DOHH2 (cell line): ENCODE measurements around the gene SLC22A13.

Experiments used
- H3F3A ChIP-seq: fragments of 200-600 bp; sonication (generic), shearing (Covaris generic); 2 replicates; pipeline ENCODE4 v1.6.0; 2016; ENCODE audit warnings: antibody characterized with exemption, mild to moderate bottlenecking; ENCODE audit not compliant: control insufficient read depth, insufficient read depth
- H3K27ac ChIP-seq: fragments of 200-600 bp; sonication (generic); 2 replicates; pipeline ENCODE4 v1.5.1; 2014; ENCODE audit warnings: low read depth, mild to moderate bottlenecking, low read length, moderate library complexity
- H3K27me3 ChIP-seq: fragments of 200-600 bp; sonication (generic); 2 replicates; pipeline ENCODE4 v1.6.1; 2014; ENCODE audit warnings: mild to moderate bottlenecking, low read length, mixed read lengths; ENCODE audit not compliant: control insufficient read depth
- H3K36me3 ChIP-seq: fragments of 200-600 bp; sonication (generic); 2 replicates; pipeline ENCODE4 v1.6.1; 2014; ENCODE audit warnings: mild to moderate bottlenecking, low read length, moderate library complexity, mixed read lengths; ENCODE audit not compliant: control insufficient read depth
- H3K4me1 ChIP-seq: fragments of 200-600 bp; sonication (generic); 2 replicates; pipeline ENCODE4 v1.6.1; 2014; ENCODE audit warnings: mild to moderate bottlenecking, low read length, mixed read lengths; ENCODE audit not compliant: control insufficient read depth
- H3K4me2 ChIP-seq: fragments of 200-600 bp; sonication (generic); 2 replicates; pipeline ENCODE4 v1.6.0; 2014; ENCODE audit warnings: mild to moderate bottlenecking, low read length, moderate library complexity
- H3K4me3 ChIP-seq: fragments of 200-600 bp; sonication (generic); 2 replicates; pipeline ENCODE4 v1.5.1; 2014; ENCODE audit warnings: mild to moderate bottlenecking, low read length, mixed read lengths
- H3K79me2 ChIP-seq: fragments of 200-600 bp; sonication (generic); 2 replicates; pipeline ENCODE4 v1.6.1; 2014; ENCODE audit warnings: mild to moderate bottlenecking, low read length, mixed read lengths; ENCODE audit not compliant: control insufficient read depth
- H3K9me2 ChIP-seq: fragments of 200-600 bp; sonication (generic); replicated peaks from 2 replicates; pipeline ENCODE4 v1.6.1; 2014; ENCODE audit warnings: mild to moderate bottlenecking, low read length, mixed read lengths; ENCODE audit not compliant: control insufficient read depth
- H3K9me3 ChIP-seq: fragments of 200-600 bp; sonication (generic); 2 replicates; pipeline ENCODE4 v1.6.1; 2014; ENCODE audit warnings: antibody characterized with exemption, low read length, mixed read lengths; ENCODE audit not compliant: control insufficient read depth, insufficient read depth
- H4K20me1 ChIP-seq: fragments of 200-600 bp; sonication (generic); 2 replicates; pipeline ENCODE4 v1.6.0; 2014; ENCODE audit warnings: low read depth, mild to moderate bottlenecking, antibody characterized with exemption, low read length, moderate library complexity; ENCODE audit not compliant: control insufficient read depth, insufficient read depth
- EZH2phosphoT487 ChIP-seq: fragments of 200-600 bp; sonication (generic); IDR thresholded peaks from 2 replicates; pipeline ENCODE4 v1.6.1; 2017; ENCODE audit warnings: borderline replicate concordance, mild to moderate bottlenecking, antibody characterized with exemption, low read length, moderate library complexity, mixed read lengths
- TF ChIP-seq, protein P1 (sequence below): fragments of 200-600 bp; sonication (generic); IDR thresholded peaks from one replicate; pipeline ENCODE4 v1.5.1; 2014; ENCODE audit warnings: antibody characterized with exemption, mild to moderate bottlenecking, low read depth, low read length; ENCODE audit not compliant: poor library complexity, severe bottlenecking

SLC22A13 gene

DNA sequence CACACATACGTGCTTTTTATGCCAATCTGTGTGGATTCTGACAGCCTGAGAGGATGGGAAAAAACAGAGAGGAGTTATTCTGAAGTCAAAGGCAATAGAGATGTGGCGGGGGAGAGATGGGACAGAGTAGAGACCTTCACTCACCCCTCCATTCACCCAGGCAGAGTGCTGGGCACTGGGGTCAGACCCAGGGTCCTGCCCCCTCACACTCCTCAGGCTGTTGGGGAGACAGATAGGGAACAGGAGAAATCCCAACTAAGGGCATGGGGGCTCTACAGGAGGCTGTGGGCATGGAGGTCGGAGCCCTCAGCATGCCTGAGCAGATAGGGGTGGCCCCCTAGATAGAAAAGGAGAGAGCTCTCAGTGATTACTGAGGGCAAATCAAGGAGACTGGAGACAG, 46.7 kb downstream of the SLC22A13 start:
- Histone ChIP-seq H3K9me3 (no peaks in the 10 kb centered on the region), H3K27me3 (peaks cover 33% of the 10 kb centered on the region), H3K4me2 (no peak overlapping the region), H3K27ac (no peak overlapping the region), H3K4me1 (no peaks in the 10 kb centered on the region), H3K4me3 (no peak overlapping the region), H3K9me2 (no peaks in the 10 kb centered on the region), H3F3A (no peaks in the 10 kb centered on the region), H3K36me3 (no peaks in the 10 kb centered on the region), H3K79me2 (no peaks in the 10 kb centered on the region), H4K20me1 (no peaks in the 10 kb centered on the region)
- TF ChIP-seq EZH2phosphoT487 = no peak
- TF ChIP-seq, protein P1, sequence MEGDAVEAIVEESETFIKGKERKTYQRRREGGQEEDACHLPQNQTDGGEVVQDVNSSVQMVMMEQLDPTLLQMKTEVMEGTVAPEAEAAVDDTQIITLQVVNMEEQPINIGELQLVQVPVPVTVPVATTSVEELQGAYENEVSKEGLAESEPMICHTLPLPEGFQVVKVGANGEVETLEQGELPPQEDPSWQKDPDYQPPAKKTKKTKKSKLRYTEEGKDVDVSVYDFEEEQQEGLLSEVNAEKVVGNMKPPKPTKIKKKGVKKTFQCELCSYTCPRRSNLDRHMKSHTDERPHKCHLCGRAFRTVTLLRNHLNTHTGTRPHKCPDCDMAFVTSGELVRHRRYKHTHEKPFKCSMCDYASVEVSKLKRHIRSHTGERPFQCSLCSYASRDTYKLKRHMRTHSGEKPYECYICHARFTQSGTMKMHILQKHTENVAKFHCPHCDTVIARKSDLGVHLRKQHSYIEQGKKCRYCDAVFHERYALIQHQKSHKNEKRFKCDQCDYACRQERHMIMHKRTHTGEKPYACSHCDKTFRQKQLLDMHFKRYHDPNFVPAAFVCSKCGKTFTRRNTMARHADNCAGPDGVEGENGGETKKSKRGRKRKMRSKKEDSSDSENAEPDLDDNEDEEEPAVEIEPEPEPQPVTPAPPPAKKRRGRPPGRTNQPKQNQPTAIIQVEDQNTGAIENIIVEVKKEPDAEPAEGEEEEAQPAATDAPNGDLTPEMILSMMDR = no peak

GRCh38 chr3:38313263-38313662, 47.7 kb downstream of the SLC22A13 start:
- Histone ChIP-seq H3K79me2 (no peaks in the 10 kb centered on the region), H3K36me3 (no peaks in the 10 kb centered on the region)

GRCh38 chr3:38313695-38314094, 48.1 kb downstream of the SLC22A13 start:
- TF ChIP-seq EZH2phosphoT487 = no peak
- TF ChIP-seq, protein P1 = no peak
- H3K4me3 ChIP-seq = no peak overlapping the region
- no peaks in the 10 kb centered on the region for H3K9me2 ChIP-seq
- no peaks in the 10 kb centered on the region for H3K9me3 ChIP-seq
- no peaks in the 10 kb centered on the region for H4K20me1 ChIP-seq
- H3K27ac ChIP-seq = no peak overlapping the region
- no peaks in the 10 kb centered on the region for H3K4me1 ChIP-seq
- H3K27me3 ChIP-seq = peaks cover 33% of the 10 kb centered on the region
- H3K4me2 ChIP-seq = no peak overlapping the region
- H3K36me3 ChIP-seq = no peaks in the 10 kb centered on the region
- no peaks in the 10 kb centered on the region for H3K79me2 ChIP-seq
- no peaks in the 10 kb centered on the region for H3F3A ChIP-seq

More at GRCh38 chr3:38313263-38313662, 47.7 kb downstream of the SLC22A13 start:
- Histone ChIP-seq H3K4me2 (no peak overlapping the region), H3K27me3 (peaks cover 33% of the 10 kb centered on the region), H3F3A (no peaks in the 10 kb centered on the region), H3K4me1 (no peaks in the 10 kb centered on the region), H3K4me3 (no peak overlapping the region), H3K27ac (no peak overlapping the region), H3K9me2 (no peaks in the 10 kb centered on the region), H3K9me3 (no peaks in the 10 kb centered on the region), H4K20me1 (no peaks in the 10 kb centered on the region)
- TF ChIP-seq EZH2phosphoT487 = no peak
- TF ChIP-seq, protein P1 = no peak
